C4-2B (cell line): ENCODE measurements around the gene FUNDC2.

Experiments used
- H3K27ac ChIP-seq: fragments of 450-650 bp; 2 replicates; pipeline ENCODE4 v1.5.1; 2017
- ZFX ChIP-seq: fragments of 450-650 bp; IDR thresholded peaks from 2 replicates; pipeline ENCODE4 v1.6.1; 2017
- TF ChIP-seq, protein P1 (sequence below): fragments of 450-650 bp; conservative IDR thresholded peaks from 2 replicates; pipeline ENCODE4 v1.5.1; 2017; ENCODE audit warnings: mild to moderate bottlenecking

FUNDC2 gene

DNA sequence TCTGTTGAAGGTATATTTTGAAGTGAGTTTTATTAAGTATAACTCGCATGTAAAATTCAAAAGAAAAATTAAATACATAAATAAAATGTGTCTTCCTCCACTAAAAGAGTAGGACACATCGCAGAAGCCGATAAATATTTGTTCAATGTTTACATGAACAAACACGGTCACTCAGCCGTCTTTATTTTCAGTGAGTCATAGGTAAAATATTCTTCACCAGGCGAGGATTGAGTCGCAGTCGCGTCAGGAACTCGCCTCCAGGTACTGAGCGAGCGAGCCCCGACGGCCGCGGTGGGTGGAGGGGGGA is 271 bp upstream of the FUNDC2 start:
- peak overlapping the region; percentile 96 for H3K27ac ChIP-seq
- no peak for TF ChIP-seq ZFX
- TF ChIP-seq, protein P1, sequence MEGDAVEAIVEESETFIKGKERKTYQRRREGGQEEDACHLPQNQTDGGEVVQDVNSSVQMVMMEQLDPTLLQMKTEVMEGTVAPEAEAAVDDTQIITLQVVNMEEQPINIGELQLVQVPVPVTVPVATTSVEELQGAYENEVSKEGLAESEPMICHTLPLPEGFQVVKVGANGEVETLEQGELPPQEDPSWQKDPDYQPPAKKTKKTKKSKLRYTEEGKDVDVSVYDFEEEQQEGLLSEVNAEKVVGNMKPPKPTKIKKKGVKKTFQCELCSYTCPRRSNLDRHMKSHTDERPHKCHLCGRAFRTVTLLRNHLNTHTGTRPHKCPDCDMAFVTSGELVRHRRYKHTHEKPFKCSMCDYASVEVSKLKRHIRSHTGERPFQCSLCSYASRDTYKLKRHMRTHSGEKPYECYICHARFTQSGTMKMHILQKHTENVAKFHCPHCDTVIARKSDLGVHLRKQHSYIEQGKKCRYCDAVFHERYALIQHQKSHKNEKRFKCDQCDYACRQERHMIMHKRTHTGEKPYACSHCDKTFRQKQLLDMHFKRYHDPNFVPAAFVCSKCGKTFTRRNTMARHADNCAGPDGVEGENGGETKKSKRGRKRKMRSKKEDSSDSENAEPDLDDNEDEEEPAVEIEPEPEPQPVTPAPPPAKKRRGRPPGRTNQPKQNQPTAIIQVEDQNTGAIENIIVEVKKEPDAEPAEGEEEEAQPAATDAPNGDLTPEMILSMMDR: no peak

GRCh38 chrX:155027509-155028066 is 944 bp downstream of the FUNDC2 start:
- peak overlapping the region; percentile 96 for H3K27ac ChIP-seq
- TF ChIP-seq ZFX: no peak
- TF ChIP-seq, protein P1: no peak

- H3K27ac ChIP-seq: peak overlapping the region; percentile 96; the same call in 1 of the 2 replicates
- TF ChIP-seq, protein P1: no peak
- TF ChIP-seq ZFX: no peak
Observed at GRCh38 chrX:155028129-155028528, 1.5 kb downstream of the FUNDC2 start.

DNA sequence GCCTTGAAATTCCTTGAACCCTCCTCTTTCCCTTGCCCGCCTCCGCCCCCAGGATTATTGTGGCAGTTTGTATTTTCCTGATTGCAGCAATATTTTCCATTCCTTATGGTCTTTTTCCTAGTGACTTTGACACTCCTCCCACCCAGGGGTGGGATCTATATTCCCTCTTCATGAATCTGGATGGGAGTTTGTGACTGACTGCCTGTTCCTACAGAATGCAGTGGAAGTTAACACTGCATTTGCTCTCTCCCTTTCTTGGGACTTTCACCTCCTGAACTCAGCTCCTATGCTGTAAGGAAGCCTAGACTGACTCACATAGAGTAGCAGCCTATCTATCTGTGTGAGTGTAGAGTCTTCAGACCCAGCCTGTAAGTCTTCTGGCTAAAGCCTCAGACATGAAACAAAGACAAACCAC is 2.2 kb downstream of the FUNDC2 start:
- no peak overlapping the region for H3K27ac ChIP-seq

DNA sequence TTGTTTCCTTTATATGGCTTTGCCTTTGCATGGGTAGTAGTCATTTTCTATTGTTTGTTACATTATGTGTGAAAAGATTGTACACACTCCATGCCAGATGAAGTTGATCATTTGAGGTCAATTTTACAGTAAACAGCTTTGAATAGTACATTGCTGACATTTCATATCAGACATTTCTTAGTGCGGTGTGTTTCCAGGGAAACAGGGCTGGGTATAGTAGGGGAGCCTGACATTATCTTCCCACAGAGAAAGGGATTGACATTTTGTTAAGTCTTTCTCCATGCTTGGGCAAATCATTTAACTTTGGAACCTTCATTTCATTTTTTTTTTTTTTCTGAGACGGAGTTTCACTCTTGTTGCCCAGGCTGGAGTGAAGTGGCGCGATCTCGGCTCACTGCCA is 5.0 kb downstream of the FUNDC2 start:
- TF ChIP-seq, protein P1: no peak
- no peak for TF ChIP-seq ZFX
- H3K27ac ChIP-seq: no peak overlapping the region

More for the DNA sequence above, 2.2 kb downstream of the FUNDC2 start:
- TF ChIP-seq ZFX: no peak
- TF ChIP-seq, protein P1: no peak

GRCh38 chrX:155035688-155036087 is 9.0 kb downstream of the FUNDC2 start:
- TF ChIP-seq, protein P1: no peak
- TF ChIP-seq ZFX: no peak
- no peak overlapping the region for H3K27ac ChIP-seq

- no peak overlapping the region for H3K27ac ChIP-seq
- TF ChIP-seq ZFX: no peak
- TF ChIP-seq, protein P1: no peak
Observed at GRCh38 chrX:155046129-155046810, 19.6 kb downstream of the FUNDC2 start.
